ENCODE results near the gene DDX10.

Gene DDX10

GRCh38 chr11:108880510-108880909, 215.6 kb downstream of the DDX10 start:
- H3K4me3 ChIP-seq (ENCODE audit: low read depth, low read length): no peak overlapping the region
- no peak for DNase-seq (ENCODE audit: low read depth)
- no peak for TF ChIP-seq MYC (IDR thresholded peaks at IDR 0.05; ENCODE audit: low read depth, low read length)
- TF ChIP-seq, protein P1, sequence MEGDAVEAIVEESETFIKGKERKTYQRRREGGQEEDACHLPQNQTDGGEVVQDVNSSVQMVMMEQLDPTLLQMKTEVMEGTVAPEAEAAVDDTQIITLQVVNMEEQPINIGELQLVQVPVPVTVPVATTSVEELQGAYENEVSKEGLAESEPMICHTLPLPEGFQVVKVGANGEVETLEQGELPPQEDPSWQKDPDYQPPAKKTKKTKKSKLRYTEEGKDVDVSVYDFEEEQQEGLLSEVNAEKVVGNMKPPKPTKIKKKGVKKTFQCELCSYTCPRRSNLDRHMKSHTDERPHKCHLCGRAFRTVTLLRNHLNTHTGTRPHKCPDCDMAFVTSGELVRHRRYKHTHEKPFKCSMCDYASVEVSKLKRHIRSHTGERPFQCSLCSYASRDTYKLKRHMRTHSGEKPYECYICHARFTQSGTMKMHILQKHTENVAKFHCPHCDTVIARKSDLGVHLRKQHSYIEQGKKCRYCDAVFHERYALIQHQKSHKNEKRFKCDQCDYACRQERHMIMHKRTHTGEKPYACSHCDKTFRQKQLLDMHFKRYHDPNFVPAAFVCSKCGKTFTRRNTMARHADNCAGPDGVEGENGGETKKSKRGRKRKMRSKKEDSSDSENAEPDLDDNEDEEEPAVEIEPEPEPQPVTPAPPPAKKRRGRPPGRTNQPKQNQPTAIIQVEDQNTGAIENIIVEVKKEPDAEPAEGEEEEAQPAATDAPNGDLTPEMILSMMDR (IDR thresholded peaks at IDR 0.05; ENCODE audit: low read depth, low read length): no peak
- TF ChIP-seq, protein P2, sequence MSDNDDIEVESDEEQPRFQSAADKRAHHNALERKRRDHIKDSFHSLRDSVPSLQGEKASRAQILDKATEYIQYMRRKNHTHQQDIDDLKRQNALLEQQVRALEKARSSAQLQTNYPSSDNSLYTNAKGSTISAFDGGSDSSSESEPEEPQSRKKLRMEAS (IDR thresholded peaks at IDR 0.05; ENCODE audit: low read depth, low read length): no peak
- TF ChIP-seq POLR2A (IDR thresholded peaks at IDR 0.05; ENCODE audit: extremely low read depth, insufficient read length): no peak

DNA sequence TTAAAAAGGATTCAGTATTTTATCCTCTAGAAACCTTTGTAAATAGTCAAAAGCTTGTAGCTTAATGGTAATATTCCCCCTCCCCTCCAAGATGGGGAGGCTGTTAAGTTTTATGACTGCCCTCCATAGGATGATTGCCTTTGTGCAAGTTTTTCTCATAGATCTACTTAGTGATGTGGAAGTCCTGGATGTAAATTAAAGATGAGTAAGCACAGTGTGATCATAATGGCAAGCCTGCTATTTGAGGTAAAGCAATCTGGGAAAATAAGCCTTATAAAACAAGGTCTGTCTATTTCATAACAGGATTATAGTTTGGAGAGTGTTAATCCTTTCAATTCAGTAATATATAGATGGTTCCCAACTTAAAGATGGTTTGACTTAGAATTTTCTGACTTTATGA, 216.3 kb downstream of the DDX10 start:
- no peak overlapping the region for H3K4me3 ChIP-seq (ENCODE audit: low read depth, low read length)
- TF ChIP-seq, protein P1 (IDR thresholded peaks at IDR 0.05; ENCODE audit: low read depth, low read length): no peak
- no peak for TF ChIP-seq MYC (IDR thresholded peaks at IDR 0.05; ENCODE audit: low read depth, low read length)
- TF ChIP-seq, protein P2 (IDR thresholded peaks at IDR 0.05; ENCODE audit: low read depth, low read length): no peak
- no peak for TF ChIP-seq POLR2A (IDR thresholded peaks at IDR 0.05; ENCODE audit: extremely low read depth, insufficient read length)
- no peak for DNase-seq (ENCODE audit: low read depth)

GRCh38 chr11:108882211-108882831, 217.5 kb downstream of the DDX10 start:
- no peak for DNase-seq (ENCODE audit: low read depth)
- no peak for TF ChIP-seq POLR2A (IDR thresholded peaks at IDR 0.05; ENCODE audit: extremely low read depth, insufficient read length)
- TF ChIP-seq, protein P1 (IDR thresholded peaks at IDR 0.05; ENCODE audit: low read depth, low read length): no peak
- TF ChIP-seq MYC (IDR thresholded peaks at IDR 0.05; ENCODE audit: low read depth, low read length): no peak
- TF ChIP-seq, protein P2 (IDR thresholded peaks at IDR 0.05; ENCODE audit: low read depth, low read length): no peak
- H3K4me3 ChIP-seq (ENCODE audit: low read depth, low read length): no peak overlapping the region

DNA sequence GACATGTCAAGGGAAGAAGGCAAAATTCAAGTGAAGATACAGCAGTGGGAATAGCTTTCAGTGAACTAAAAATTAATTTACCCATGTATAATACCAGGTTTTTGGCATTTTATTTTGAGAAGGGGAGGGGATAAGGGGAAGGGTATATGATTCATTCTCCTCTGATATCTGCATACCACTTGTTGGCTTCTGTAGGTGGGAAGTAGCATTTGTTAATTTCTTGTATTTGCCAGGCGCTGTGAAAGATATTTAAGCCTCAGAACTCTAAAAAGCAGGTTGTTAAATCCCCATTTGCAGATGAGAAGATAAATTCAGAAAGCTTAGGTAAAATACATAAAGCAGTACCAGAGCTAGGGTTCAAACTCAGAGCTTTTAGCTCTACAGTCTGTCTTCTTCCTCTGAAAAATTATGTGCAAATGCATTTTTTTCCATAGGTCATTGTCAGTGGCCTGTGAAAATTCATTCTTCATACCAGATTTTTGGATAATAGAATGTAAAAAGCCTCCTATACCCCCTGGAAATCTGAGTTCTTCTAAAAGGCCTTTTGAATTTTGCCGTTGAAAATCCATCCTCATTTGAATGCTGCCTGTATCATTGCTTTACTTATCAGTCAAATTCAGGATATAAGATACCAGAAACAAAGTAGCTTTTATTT, 221.3 kb downstream of the DDX10 start:
- DNase-seq (ENCODE audit: low read depth): no peak
- TF ChIP-seq, protein P1 (IDR thresholded peaks at IDR 0.05; ENCODE audit: low read depth, low read length): no peak
- TF ChIP-seq MYC (IDR thresholded peaks at IDR 0.05; ENCODE audit: low read depth, low read length) (no peak), POLR2A (IDR thresholded peaks at IDR 0.05; ENCODE audit: extremely low read depth, insufficient read length) (no peak)
- TF ChIP-seq, protein P2 (IDR thresholded peaks at IDR 0.05; ENCODE audit: low read depth, low read length): no peak
- H3K4me3 ChIP-seq (ENCODE audit: low read depth, low read length): no peak overlapping the region

- no peak overlapping the region for H3K4me3 ChIP-seq (ENCODE audit: low read depth, low read length)
- no peak for DNase-seq (ENCODE audit: low read depth)
- no peak for TF ChIP-seq MYC (IDR thresholded peaks at IDR 0.05; ENCODE audit: low read depth, low read length)
- TF ChIP-seq, protein P1 (IDR thresholded peaks at IDR 0.05; ENCODE audit: low read depth, low read length): no peak
- TF ChIP-seq POLR2A (IDR thresholded peaks at IDR 0.05; ENCODE audit: extremely low read depth, insufficient read length): no peak
- TF ChIP-seq, protein P2 (IDR thresholded peaks at IDR 0.05; ENCODE audit: low read depth, low read length): no peak
These were observed 221.8 kb downstream of the DDX10 start for GRCh38 chr11:108886660-108887009.

Measured in NB4 (cell line).